ACC112 (cell line): ENCODE results near the gene SPATS1.

Source experiments
- H2AFZ ChIP-seq: fragments of 200-600 bp; sonication (generic); one replicate; pipeline ENCODE4 v1.6.0; 2017; ENCODE audit warnings: antibody characterized with exemption, low read length; ENCODE audit not compliant: unreplicated experiment
- H3K27ac ChIP-seq: fragments of 200-600 bp; sonication (generic); 2 replicates; pipeline ENCODE4 v1.5.1; 2014; ENCODE audit warnings: low read depth, mild to moderate bottlenecking, antibody characterized with exemption, low read length, moderate library complexity
- H3K27me3 ChIP-seq: fragments of 200-600 bp; sonication (generic); 2 replicates; pipeline ENCODE4 v1.6.1; 2014; ENCODE audit warnings: mild to moderate bottlenecking, antibody characterized with exemption, low read length, moderate library complexity, mixed read lengths; ENCODE audit not compliant: insufficient read depth
- H3K36me3 ChIP-seq: fragments of 200-600 bp; sonication (generic); 2 replicates; pipeline ENCODE4 v1.6.1; 2016; ENCODE audit warnings: mild to moderate bottlenecking, antibody characterized with exemption, low read length, moderate library complexity, mixed read lengths; ENCODE audit not compliant: insufficient read depth
- H3K4me1 ChIP-seq: fragments of 200-600 bp; sonication (generic); one replicate; pipeline ENCODE4 v1.6.1; 2016; ENCODE audit warnings: low read length, mixed read lengths; ENCODE audit not compliant: insufficient read depth, unreplicated experiment, control insufficient read depth
- H3K4me3 ChIP-seq: fragments of 200-600 bp; sonication (generic); 2 replicates; pipeline ENCODE4 v1.5.1; 2014; ENCODE audit warnings: mild to moderate bottlenecking, low read depth, low read length
- H3K79me2 ChIP-seq: fragments of 200-600 bp; sonication (generic); one replicate; pipeline ENCODE4 v1.6.0; 2016; ENCODE audit warnings: low read length; ENCODE audit not compliant: control insufficient read depth, unreplicated experiment, insufficient read depth

The SPATS1 gene

DNA sequence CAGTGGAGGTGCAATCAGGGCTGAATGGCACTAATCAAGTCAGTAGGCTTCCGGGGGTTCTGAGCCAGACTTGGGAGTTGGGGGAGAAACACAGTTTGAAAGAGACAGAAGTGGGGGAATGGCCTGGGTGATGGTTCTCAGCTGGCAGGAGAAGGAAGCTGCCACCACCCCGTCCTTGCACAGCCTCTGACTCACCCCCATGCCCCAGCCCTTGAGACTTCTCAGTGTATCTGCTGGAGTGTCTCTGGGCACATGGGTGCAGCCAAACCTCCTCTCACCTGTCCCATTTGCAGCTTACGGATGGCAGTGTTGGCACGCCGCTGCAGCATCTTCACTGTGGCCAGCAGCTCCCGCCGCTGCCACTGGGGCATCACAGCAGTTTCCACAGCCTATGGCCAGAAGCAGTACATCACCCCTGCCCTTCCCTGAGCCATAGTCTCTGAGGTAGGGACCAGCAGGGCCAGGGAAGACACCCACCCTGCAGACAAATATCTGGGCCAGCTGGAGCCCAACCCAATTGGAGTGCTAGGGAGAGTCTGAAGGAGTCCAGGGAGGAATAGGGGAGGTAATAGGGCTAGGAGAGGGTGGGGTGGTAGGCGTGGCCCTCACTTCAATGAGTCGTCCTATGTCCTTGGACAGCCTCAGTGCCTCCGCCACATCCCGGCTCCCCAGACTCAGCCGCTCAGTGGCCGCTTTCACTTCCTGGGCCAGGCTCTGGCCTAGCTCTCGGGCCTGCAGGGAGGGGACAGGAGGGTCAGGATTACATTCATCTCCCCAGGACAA lies 40.5 kb upstream of the SPATS1 start:
- Histone ChIP-seq H3K27ac (no peak overlapping the region), H3K27me3 (peaks cover 17% of the 10 kb centered on the region), H3K4me1 (peaks cover 4% of the 10 kb centered on the region), H3K4me3 (no peak overlapping the region), H3K79me2 (no peaks in the 10 kb centered on the region), H2AFZ (no peak overlapping the region), H3K36me3 (no peaks in the 10 kb centered on the region)

DNA sequence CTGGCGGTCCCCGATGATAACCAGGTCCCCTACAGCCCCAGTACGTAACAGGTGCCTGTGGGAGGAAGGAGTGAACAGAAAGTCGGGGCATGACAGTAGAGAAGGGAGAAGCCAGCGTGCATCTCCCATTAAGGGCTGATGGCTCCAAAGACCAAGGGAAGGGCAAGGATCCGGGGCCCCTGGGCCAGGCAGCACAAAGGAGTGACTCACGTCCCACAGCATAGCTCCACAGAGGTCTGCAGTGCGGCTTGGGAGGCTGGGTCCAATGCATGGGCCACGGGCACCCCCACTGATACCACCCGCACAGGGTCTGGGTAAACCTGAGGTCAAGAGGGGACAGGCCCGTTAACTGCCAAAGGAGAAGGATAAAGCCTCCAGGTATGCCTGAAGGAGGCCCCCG lies 39.6 kb upstream of the SPATS1 start:
- peaks cover 8% of the 10 kb centered on the region for H3K27me3 ChIP-seq
- H3K79me2 ChIP-seq = no peaks in the 10 kb centered on the region
- H2AFZ ChIP-seq = no peak overlapping the region
- H3K27ac ChIP-seq = no peak overlapping the region
- H3K4me3 ChIP-seq = no peak overlapping the region
- H3K36me3 ChIP-seq = no peaks in the 10 kb centered on the region
- H3K4me1 ChIP-seq = peaks cover 4% of the 10 kb centered on the region

DNA sequence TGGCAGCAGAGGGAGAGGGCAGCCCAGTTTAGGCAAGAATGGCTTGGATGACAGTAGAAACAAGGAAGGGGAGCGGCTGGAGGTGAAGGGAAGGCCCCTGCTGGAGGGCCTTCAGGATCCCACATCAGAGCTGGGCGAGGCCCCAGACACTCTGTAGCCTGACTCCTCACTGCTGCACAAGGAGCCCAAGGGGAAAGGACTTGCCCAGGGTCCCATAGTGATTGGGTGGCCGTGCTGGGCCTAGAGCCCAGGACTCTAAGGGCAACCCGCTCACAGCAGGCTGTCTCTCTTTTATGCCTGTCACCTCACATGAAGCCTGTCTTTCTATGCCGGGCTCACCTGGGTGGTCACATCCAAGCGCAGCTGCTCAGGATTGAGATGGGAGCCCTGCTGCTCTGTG lies 38.6 kb upstream of the SPATS1 start:
- Histone ChIP-seq H3K27ac (no peak overlapping the region), H3K4me1 (peaks cover 4% of the 10 kb centered on the region), H3K4me3 (no peak overlapping the region), H3K36me3 (no peaks in the 10 kb centered on the region), H3K79me2 (no peaks in the 10 kb centered on the region), H3K27me3 (no peaks in the 10 kb centered on the region), H2AFZ (no peak overlapping the region)

DNA sequence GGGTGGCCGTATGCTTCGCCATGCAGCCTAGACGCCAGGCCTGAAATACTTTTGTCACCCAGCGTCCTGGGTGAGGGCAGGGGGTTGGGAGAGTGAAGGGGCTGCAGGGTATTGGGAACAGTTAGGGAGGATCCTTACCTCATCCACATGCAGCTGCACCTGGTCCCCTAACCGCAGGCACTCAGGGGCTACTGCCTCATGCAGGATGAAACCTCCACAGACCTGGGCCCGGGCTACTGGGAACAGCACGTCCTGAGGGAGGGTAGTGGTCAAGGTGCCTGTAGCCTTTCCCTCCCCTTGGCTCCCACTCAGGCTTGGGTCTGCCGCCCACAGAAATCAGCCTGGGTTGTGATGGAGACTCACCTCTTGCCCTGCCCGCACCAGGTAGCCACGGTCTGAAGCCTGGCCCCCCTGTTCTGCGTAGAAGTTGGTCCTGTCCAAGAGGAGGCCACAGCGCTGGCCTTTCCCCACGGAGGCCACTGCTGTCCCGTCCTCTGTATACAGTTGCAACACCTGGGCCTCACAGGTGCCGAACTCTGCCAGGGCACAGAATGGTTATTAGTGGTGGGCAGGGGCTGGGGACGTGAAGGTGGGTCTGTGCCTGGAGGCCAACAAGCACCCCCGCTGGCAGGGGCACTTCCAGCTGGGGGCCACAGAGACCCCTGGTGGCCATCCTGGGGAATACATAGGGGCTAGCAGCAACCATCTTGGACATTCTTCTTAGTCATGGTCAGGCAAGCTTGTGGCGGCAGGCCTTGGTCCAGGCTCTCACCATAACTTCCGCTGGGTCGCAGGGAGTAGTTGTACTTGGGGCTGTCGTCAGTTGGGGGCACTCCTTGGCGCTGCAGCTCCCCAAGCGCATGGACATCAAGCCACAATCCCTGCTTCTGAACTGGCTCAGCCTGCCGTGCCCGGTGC lies 37.9 kb upstream of the SPATS1 start:
- no peaks in the 10 kb centered on the region for H3K79me2 ChIP-seq
- no peak overlapping the region for H2AFZ ChIP-seq
- peaks cover 4% of the 10 kb centered on the region for H3K4me1 ChIP-seq
- H3K27me3 ChIP-seq = no peaks in the 10 kb centered on the region
- H3K36me3 ChIP-seq = peaks cover under 1% of the 10 kb centered on the region; the same call in 1 of the 2 replicates
- no peak overlapping the region for H3K4me3 ChIP-seq
- H3K27ac ChIP-seq = no peak overlapping the region

DNA sequence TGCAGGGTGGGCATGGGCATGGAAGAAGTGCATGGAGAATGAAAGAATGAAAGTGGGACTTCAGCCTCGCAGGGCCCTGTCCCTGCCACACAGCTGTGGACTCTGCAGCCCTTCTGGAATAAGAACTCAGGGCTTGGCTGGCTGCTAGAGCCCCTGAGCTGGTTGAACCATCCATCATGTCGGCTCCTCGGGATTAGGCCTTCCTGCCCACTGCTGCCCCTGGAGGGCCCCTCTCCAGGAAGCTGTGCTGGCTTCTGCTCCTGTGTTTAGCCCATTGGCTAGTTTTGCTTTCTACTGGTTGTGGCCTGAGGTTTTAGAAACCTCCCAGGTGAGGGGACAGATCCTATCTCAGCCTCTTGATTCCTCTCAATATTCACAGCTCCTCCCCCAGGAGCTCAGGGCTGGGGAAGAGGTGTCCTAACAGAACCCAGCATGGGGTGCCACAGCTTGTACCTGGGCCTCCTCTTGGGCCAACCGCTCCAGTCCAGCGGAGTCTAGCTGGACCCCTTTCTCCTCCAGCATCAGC lies 37.2 kb upstream of the SPATS1 start:
- H3K36me3 ChIP-seq = peaks cover 8% of the 10 kb centered on the region; the same call in 1 of the 2 replicates
- no peaks in the 10 kb centered on the region for H3K79me2 ChIP-seq
- no peak overlapping the region for H2AFZ ChIP-seq
- H3K4me3 ChIP-seq = no peak overlapping the region
- no peak overlapping the region for H3K27ac ChIP-seq
- no peaks in the 10 kb centered on the region for H3K27me3 ChIP-seq
- peaks cover 4% of the 10 kb centered on the region for H3K4me1 ChIP-seq

DNA sequence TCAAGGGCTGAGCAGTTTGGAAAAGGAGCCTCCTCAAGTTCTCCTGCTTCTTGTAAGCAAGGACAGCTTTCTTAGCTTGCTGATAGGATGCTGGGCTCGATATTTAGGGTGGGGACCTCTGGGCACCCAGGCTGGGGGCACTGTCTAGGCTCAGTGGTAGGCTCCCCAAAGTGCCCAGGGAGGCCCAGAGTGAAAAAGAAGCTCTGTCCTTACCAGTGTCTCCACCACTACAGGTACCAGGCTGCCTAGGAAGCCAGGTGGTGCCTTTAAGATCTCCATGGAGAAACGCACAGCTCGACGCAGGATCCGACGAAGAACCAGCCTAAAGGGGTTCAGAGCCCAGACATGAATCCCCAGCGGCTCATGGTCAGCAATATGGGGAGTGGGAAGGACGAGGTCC lies 35.7 kb upstream of the SPATS1 start:
- H3K4me1 ChIP-seq = peaks cover 4% of the 10 kb centered on the region
- no peak overlapping the region for H2AFZ ChIP-seq
- H3K36me3 ChIP-seq = peaks cover 18% of the 10 kb centered on the region; the same call in 1 of the 2 replicates
- no peaks in the 10 kb centered on the region for H3K27me3 ChIP-seq
- H3K79me2 ChIP-seq = no peaks in the 10 kb centered on the region
- H3K4me3 ChIP-seq = no peak overlapping the region
- H3K27ac ChIP-seq = no peak overlapping the region

DNA sequence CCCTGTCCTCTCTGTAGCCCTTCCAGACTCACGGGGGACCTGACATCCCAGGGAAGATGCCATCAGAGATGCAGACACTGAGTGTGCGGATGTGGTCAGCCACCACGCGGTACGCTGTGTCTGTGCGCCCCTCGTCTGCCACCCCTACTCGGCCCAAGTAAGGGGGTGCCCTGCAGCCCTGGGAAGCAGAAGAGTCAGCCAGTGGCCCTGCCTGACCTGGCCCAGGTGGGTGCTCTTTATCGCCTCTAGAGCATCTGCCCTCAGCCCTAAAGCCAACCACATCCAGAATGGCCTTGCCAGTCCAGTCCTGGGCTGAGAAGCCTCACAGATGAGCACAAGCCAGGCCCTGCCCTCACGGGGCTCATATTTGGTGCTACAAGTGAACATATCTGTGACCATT lies 35.2 kb upstream of the SPATS1 start:
- no peak overlapping the region for H2AFZ ChIP-seq
- H3K36me3 ChIP-seq = peaks cover 19% of the 10 kb centered on the region; the same call in 1 of the 2 replicates
- peaks cover 5% of the 10 kb centered on the region for H3K4me1 ChIP-seq
- no peaks in the 10 kb centered on the region for H3K27me3 ChIP-seq
- H3K79me2 ChIP-seq = peaks cover 4% of the 10 kb centered on the region
- H3K27ac ChIP-seq = no peak overlapping the region
- H3K4me3 ChIP-seq = no peak overlapping the region

DNA sequence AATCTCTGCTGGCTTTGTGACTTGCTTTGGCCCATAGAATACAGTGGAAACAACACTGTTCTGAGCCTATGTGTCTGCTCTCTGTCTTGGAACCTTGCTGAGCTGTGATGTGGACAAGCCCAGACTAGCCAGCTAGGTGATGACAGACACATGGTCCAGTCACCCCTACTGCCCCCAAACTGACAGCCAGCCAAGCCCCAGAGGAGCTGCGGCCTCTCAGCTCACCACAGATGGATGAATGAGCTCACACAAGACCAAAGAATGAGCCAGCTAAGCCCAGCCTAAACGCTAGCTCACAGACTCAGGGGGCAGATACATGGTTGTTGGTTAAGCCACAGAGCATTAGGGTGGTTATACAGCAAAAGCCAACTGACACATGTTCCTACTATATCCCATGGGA lies 33.4 kb upstream of the SPATS1 start:
- H2AFZ ChIP-seq = no peak overlapping the region
- peaks cover 8% of the 10 kb centered on the region for H3K4me1 ChIP-seq
- no peak overlapping the region for H3K27ac ChIP-seq
- no peaks in the 10 kb centered on the region for H3K27me3 ChIP-seq
- no peak overlapping the region for H3K4me3 ChIP-seq
- H3K79me2 ChIP-seq = peaks cover 11% of the 10 kb centered on the region
- peaks cover 19% of the 10 kb centered on the region; the same call in 1 of the 2 replicates for H3K36me3 ChIP-seq

DNA sequence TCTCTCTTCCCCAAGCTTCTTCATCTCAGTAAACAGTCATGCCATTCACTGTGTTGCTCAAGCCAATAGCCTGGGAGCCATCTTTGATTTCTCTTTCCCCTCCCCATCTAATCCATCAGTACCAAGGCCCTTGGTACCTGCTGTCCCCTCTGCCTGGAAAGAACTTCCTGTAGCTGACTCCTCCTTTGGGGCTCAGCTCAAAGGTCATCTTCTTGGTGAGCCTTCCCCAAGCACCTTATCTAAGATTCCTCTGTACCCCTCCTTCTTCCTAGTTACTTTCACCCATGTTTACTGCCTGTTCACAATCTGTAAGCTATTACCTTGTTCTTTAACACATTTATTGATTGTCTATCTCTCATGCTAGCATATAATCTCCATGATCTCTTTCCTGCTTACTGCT lies 32.8 kb upstream of the SPATS1 start:
- Histone ChIP-seq H3K4me1 (peaks cover 8% of the 10 kb centered on the region), H2AFZ (no peak overlapping the region), H3K4me3 (no peak overlapping the region), H3K27ac (no peak overlapping the region), H3K79me2 (peaks cover 11% of the 10 kb centered on the region), H3K27me3 (no peaks in the 10 kb centered on the region), H3K36me3 (peaks cover 19% of the 10 kb centered on the region; the same call in 1 of the 2 replicates)

DNA sequence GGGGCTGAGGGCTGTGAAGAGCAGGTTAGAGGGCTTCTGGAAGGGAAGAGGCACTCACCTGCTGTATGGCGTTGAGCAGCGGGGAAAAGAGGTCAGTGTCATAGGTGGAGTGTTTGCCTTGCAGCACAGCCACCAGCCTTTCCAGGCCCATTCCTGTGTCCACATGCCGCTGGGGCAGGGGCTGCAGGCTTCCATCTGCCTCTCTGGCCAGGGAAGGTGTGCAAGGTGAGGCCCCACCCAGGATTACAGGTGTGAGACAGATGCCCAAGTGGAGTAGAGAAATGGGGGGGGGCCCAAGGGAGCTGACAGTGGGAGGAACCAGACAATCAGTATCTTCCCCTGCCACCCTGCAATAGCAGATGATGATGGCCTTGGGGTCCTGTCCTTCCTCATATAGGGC lies 32.2 kb upstream of the SPATS1 start:
- H2AFZ ChIP-seq = no peak overlapping the region
- H3K27me3 ChIP-seq = peaks cover 4% of the 10 kb centered on the region; the same call in 1 of the 2 replicates
- H3K36me3 ChIP-seq = peaks cover 19% of the 10 kb centered on the region; the same call in 1 of the 2 replicates
- no peak overlapping the region for H3K4me3 ChIP-seq
- peaks cover 8% of the 10 kb centered on the region for H3K4me1 ChIP-seq
- no peak overlapping the region for H3K27ac ChIP-seq
- peaks cover 11% of the 10 kb centered on the region for H3K79me2 ChIP-seq
